NOMO-1 treated with dmso at 0.1 percent for 144 hours (cell line): ENCODE data around the gene APEH.
"Not testable (repeated sequence)": the region's sequence is repeated elsewhere in the genome, so short reads cannot be mapped to it uniquely, and the experiment has no call there.

Source experiments
- DNase-seq: peaks from one replicate; lab custom pipeline; 2025; ENCODE audit not compliant: unreplicated experiment; lab: John Stamatoyannopoulos, UW

Gene APEH

GRCh38 chr3:49667701-49668413, 6.3 kb upstream of the APEH start:
- no peak for DNase-seq

GRCh38 chr3:49668414-49668797, 5.7 kb upstream of the APEH start:
- DNase-seq, result no peak

- DNase-seq, result no peak
These were observed 5.3 kb upstream of the APEH start for GRCh38 chr3:49668861-49669260.

GRCh38 chr3:49669352-49669751, 4.8 kb upstream of the APEH start:
- DNase-seq, result no peak

GRCh38 chr3:49670940-49671290, 3.2 kb upstream of the APEH start:
- DNase-seq, result no peak

- DNase-seq, result no peak
These were observed 2.6 kb upstream of the APEH start for GRCh38 chr3:49671291-49672288.

- no peak for DNase-seq
These were observed 933 bp upstream of the APEH start for GRCh38 chr3:49673121-49673714.

- no peak for DNase-seq
These were observed 389 bp downstream of the APEH start for GRCh38 chr3:49674497-49674983.

GRCh38 chr3:49675912-49676311, 1.8 kb downstream of the APEH start:
- DNase-seq, result no peak

- DNase-seq, result no peak
These were observed 6.5 kb downstream of the APEH start for GRCh38 chr3:49680493-49681231.

- DNase-seq, result no peak
These were observed 7.0 kb downstream of the APEH start for GRCh38 chr3:49681232-49681522.

- DNase-seq, result no peak
These were observed 7.4 kb downstream of the APEH start for GRCh38 chr3:49681543-49681942.

GRCh38 chr3:49683162-49683561, 9.0 kb downstream of the APEH start:
- no peak for DNase-seq

- not testable (repeated sequence) for DNase-seq
These were observed 10.3 kb downstream of the APEH start for GRCh38 chr3:49684453-49684852.

- DNase-seq, result not testable (repeated sequence)
These were observed 11.0 kb downstream of the APEH start for GRCh38 chr3:49685103-49685502.

GRCh38 chr3:49685846-49686245, 11.7 kb downstream of the APEH start:
- DNase-seq, result not testable (repeated sequence)

GRCh38 chr3:49686346-49686745, 12.2 kb downstream of the APEH start:
- not testable (repeated sequence) for DNase-seq

GRCh38 chr3:49686769-49687423, 12.7 kb downstream of the APEH start:
- not testable (repeated sequence) for DNase-seq

GRCh38 chr3:49687424-49687795, 13.3 kb downstream of the APEH start:
- DNase-seq, result not testable (repeated sequence)

- DNase-seq, result not testable (repeated sequence)
These were observed 14.3 kb downstream of the APEH start for GRCh38 chr3:49688338-49689045.
